GM21360 (cell line): ENCODE data around the gene SMARCD1.
A peak's percentile ranks its signal among the peaks of the same experiment; 100 is the strongest.
"Not testable (repeated sequence)": the region's sequence is repeated elsewhere in the genome, so short reads cannot be mapped to it uniquely, and the experiment has no call there.

ENCODE experiments used
- ATAC-seq: cut with Tn5 transposase; IDR thresholded peaks from one replicate; pipeline ENCODE4 v1.9.1; 2021; ENCODE audit warnings: mild to moderate bottlenecking, moderate library complexity; ENCODE audit not compliant: unreplicated experiment

The SMARCD1 gene

GRCh38 chr12:50074936-50075807, 10.0 kb upstream of the SMARCD1 start:
- peak; percentile 67 for ATAC-seq

GRCh38 chr12:50075808-50076170, 9.4 kb upstream of the SMARCD1 start:
- ATAC-seq: no peak

- ATAC-seq: no peak
Measured at GRCh38 chr12:50077099-50077498, 8.0 kb upstream of the SMARCD1 start.

- no peak for ATAC-seq
Measured at GRCh38 chr12:50078281-50078680, 6.9 kb upstream of the SMARCD1 start.

GRCh38 chr12:50079771-50080170, 5.4 kb upstream of the SMARCD1 start:
- ATAC-seq: no peak

GRCh38 chr12:50081096-50081808, 3.9 kb upstream of the SMARCD1 start:
- no peak for ATAC-seq

- no peak for ATAC-seq
Measured at GRCh38 chr12:50082644-50083043, 2.5 kb upstream of the SMARCD1 start.

GRCh38 chr12:50083301-50083700, 1.8 kb upstream of the SMARCD1 start:
- no peak for ATAC-seq

- not testable (repeated sequence) for ATAC-seq
Measured at GRCh38 chr12:50084409-50084774, 750 bp upstream of the SMARCD1 start.

GRCh38 chr12:50085615-50086072, 502 bp downstream of the SMARCD1 start:
- no peak for ATAC-seq

- ATAC-seq: no peak
Measured at GRCh38 chr12:50086148-50086547, 1.0 kb downstream of the SMARCD1 start.

GRCh38 chr12:50087151-50087550, 2.0 kb downstream of the SMARCD1 start:
- ATAC-seq: no peak

- no peak for ATAC-seq
Measured at GRCh38 chr12:50087995-50088394, 2.9 kb downstream of the SMARCD1 start.

GRCh38 chr12:50088577-50089335, 3.6 kb downstream of the SMARCD1 start:
- no peak for ATAC-seq

- ATAC-seq: no peak
Measured at GRCh38 chr12:50089730-50090129, 4.6 kb downstream of the SMARCD1 start.

- no peak for ATAC-seq
Measured at GRCh38 chr12:50090391-50090790, 5.2 kb downstream of the SMARCD1 start.

- ATAC-seq: no peak
Measured at GRCh38 chr12:50097952-50098351, 12.8 kb downstream of the SMARCD1 start.

GRCh38 chr12:50099302-50100008, 14.3 kb downstream of the SMARCD1 start:
- no peak for ATAC-seq

- ATAC-seq: no peak
Measured at GRCh38 chr12:50100561-50100960, 15.4 kb downstream of the SMARCD1 start.

GRCh38 chr12:50101663-50102062, 16.5 kb downstream of the SMARCD1 start:
- no peak for ATAC-seq

GRCh38 chr12:50102131-50102531, 17.0 kb downstream of the SMARCD1 start:
- ATAC-seq: no peak
